ENCODE data around the gene THNSL1.
"Not testable (repeated sequence)": the region's sequence is repeated elsewhere in the genome, so short reads cannot be mapped to it uniquely, and the experiment has no call there.

The THNSL1 gene, protein sequence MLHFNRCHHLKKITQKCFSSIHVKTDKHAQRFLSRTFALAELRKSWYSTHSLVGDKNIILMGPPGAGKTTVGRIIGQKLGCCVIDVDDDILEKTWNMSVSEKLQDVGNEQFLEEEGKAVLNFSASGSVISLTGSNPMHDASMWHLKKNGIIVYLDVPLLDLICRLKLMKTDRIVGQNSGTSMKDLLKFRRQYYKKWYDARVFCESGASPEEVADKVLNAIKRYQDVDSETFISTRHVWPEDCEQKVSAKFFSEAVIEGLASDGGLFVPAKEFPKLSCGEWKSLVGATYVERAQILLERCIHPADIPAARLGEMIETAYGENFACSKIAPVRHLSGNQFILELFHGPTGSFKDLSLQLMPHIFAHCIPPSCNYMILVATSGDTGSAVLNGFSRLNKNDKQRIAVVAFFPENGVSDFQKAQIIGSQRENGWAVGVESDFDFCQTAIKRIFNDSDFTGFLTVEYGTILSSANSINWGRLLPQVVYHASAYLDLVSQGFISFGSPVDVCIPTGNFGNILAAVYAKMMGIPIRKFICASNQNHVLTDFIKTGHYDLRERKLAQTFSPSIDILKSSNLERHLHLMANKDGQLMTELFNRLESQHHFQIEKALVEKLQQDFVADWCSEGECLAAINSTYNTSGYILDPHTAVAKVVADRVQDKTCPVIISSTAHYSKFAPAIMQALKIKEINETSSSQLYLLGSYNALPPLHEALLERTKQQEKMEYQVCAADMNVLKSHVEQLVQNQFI

GRCh38 chr10:25016376-25017153 is at the start of gene THNSL1:
Gene THNSL1 (plus strand): TSS chr10:25016612. CDS start chr10:25023224, 6,612 bp downstream.
- DNase-seq, result peak; percentile 99

DNA sequence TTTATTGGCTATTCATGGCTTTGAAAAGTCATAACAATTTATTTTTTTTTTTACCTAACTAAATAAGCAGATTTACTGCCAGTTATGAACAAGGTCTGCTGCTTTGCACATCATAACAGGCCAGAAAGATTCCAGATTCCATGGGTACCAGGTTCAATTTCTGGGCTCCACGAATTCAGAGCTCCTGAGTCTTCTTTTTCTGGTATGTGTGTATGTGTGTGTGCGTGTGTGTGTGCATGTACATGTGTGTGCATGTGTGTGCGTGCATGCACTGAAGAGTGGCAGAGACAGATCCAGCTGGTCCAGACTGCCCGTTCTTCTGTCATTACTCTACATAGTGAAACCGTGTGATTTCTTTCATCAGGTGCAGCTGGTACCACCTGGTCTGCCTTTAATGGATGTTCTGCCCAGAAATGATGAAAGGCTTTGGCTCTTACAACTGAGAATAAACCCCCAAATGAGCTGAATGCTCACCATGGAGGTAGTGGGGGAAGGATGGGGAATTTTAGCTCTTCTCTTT is 49.4 kb upstream of the THNSL1 start:
- DNase-seq, result no peak

DNA sequence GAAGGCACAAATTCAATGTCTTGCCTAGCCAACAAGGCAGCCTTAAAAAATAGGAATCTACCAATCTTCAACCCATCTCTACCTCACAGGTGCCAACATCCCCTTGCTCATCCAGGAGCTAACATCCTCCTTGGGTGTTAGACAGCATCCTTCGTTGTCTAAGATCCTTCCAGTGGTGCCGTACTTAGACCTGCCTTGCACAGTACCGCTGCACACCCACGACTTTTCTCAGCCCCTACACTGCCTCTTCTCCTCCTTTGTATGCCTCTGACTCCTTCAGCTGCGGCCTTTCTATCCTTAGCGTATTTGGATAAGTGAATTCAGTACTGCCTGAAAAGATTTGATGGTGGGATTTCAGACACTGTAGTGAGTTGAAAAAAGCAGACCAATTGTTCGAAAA is 48.1 kb upstream of the THNSL1 start:
- DNase-seq, result no peak

GRCh38 chr10:24968951-24969350 is 47.5 kb upstream of the THNSL1 start:
- not testable (repeated sequence) for DNase-seq

GRCh38 chr10:24969841-24970281 is 46.6 kb upstream of the THNSL1 start:
- DNase-seq, result no peak

- DNase-seq, result no peak
These were observed 45.0 kb upstream of the THNSL1 start for GRCh38 chr10:24971374-24971773.

GRCh38 chr10:24973163-24973562 is 43.2 kb upstream of the THNSL1 start:
- no peak for DNase-seq

- DNase-seq, result no peak
These were observed 41.4 kb upstream of the THNSL1 start for GRCh38 chr10:24974976-24975375.

GRCh38 chr10:24979685-24980084 is 36.7 kb upstream of the THNSL1 start:
- DNase-seq, result no peak

- no peak for DNase-seq
These were observed 35.2 kb upstream of the THNSL1 start for GRCh38 chr10:24981161-24981710.

- DNase-seq, result no peak
These were observed 33.9 kb upstream of the THNSL1 start for GRCh38 chr10:24982319-24983112.

- DNase-seq, result no peak
These were observed 33.3 kb upstream of the THNSL1 start for GRCh38 chr10:24983130-24983529.

DNA sequence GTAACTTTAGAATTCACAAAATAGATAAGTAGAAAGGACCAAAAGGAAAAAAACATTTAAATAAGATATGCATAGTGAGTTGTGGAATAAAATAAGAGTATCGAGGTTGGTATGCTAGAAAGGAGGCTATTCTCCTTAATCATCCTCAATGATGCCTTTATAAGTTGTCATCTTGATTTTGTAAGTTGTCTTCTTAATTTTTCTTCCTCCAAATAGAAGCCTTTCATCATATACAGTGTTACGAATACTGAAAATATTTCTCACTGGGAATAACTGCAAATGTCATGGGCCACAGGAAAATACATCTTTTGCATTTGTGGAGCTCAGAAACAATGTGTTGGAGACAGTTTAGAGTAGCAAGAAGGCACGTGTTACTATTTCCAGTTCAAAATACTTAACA is 32.5 kb upstream of the THNSL1 start:
- no peak for DNase-seq

GRCh38 chr10:24984906-24985305 is 31.5 kb upstream of the THNSL1 start:
- DNase-seq, result no peak

DNA sequence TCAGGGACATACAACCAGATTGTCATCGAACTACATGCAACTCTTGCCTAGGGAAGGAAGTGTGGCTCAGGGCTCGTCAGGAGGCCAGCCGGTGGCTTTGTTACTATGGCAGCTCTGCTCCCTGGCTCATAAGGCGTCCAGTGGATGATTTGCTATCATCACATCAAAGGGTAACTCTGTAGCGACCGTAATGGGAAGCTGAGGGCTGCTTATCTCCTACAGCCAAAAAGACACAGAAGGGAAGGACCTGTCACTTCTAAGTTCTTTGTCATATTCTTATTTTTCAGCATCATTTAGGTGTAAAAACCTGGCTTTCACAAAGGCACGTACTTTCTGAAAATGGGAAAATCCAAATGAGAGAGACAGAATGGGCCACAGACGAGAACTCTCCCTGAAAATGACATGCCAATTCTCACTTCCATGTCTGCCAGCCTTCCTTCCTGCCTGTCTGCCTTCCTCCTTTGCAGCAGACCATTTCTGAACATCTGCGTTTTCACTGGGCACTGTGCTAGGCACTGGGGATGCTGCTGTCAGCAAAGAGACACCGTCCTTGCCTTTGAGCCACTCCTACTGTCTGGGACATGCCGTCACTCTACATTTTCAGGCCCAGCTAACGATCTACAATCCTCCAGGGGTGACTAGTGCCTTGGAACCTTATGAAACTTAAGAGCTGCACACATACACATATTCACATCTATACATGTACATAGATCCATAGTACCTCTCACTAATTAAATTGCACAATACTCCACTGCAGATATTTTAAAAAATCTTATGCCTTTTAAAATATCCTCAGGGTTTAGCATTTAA is 27.4 kb upstream of the THNSL1 start:
- no peak for DNase-seq

- DNase-seq, result no peak
These were observed 26.5 kb upstream of the THNSL1 start for GRCh38 chr10:24989867-24990266.

DNA sequence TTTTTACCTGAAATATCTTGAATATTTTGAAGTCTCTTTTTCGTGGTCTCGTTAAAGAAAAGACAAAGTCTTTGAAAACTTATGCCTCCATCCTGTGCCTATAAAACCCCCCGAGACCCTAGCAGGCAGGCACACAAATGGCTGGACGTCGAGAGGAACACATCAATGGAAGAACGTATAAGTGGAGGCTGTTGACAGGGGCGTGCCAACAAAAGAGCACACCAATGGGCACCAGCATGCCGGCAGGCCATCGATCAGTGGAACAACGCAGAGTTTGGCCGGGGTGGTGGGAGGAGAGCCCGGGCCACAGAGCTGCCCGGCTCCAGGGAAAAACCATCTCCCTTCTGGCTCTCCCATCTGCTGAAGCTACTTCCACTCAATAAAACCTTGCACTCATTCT is 25.1 kb upstream of the THNSL1 start:
- no peak for DNase-seq

DNA sequence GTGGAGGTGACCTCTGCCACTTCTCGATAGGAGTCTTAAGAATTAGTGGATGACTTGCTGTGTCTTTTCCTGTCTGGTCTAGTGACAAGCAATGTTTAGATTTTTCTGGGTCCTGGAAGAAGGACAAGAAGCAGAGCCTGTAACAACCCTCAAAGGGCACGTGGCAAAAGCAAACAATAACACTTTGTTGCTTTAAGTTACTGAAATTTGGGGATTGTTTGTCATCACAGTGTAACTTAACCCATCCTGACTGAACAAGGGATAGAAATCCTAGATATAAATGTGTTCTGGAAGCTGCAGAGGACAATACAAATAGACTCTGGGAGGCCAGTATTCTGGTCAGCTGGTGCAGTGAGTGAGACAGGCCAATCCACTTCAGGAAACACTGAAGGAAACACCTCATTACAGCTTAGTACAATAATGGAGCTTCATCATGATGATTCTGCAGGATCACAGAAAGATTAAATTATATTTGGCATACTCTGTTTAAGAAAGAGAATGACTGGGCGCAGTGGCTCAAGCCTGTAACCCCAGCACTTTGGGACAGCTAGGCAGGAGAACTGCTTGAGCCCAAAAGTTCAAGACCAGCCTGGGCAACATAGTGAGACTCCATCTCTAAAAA is 23.8 kb upstream of the THNSL1 start:
- DNase-seq, result no peak

- no peak for DNase-seq
These were observed 23.0 kb upstream of the THNSL1 start for GRCh38 chr10:24993237-24993958.

DNA sequence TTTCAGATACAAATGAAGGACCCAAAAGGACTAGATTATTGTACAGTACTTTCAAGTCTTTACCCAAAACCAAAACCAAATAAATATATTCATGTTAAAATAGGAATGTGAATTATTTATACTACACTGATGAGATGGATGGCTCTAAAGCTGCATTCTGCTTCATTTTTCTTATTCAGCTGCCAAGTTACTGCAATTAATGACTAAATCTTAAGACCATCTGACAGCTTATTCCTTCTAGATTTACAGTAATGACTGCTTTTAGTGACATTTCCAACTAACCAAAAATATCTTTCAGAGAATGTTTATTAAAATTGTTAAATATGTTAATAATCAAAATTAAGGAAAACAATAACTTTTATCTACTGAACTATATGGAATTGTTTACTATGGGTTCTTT is 21.3 kb upstream of the THNSL1 start:
- DNase-seq, result no peak

Data from activated naive CD4-positive, alpha-beta T cell treated with Interleukin-2 at 50 U/mL for 16 hours (primary cell).